HG03439 (cell line): ENCODE measurements around the gene CD6.
"Not testable (repeated sequence)": the region's sequence is repeated elsewhere in the genome, so short reads cannot be mapped to it uniquely, and the experiment has no call there.

Experiments
- ATAC-seq: cut with Tn5 transposase; IDR thresholded peaks from one replicate; pipeline ENCODE4 v1.9.1; 2021; ENCODE audit warnings: mild to moderate bottlenecking, moderate library complexity; ENCODE audit not compliant: unreplicated experiment

Gene CD6

GRCh38 chr11:61049063-61049377 is 77.5 kb downstream of the CD6 start:
- ATAC-seq, result no peak

- ATAC-seq, result no peak
These were observed 78.4 kb downstream of the CD6 start for GRCh38 chr11:61049859-61050258.

- ATAC-seq, result no peak
These were observed 80.9 kb downstream of the CD6 start for GRCh38 chr11:61052182-61052972.

DNA sequence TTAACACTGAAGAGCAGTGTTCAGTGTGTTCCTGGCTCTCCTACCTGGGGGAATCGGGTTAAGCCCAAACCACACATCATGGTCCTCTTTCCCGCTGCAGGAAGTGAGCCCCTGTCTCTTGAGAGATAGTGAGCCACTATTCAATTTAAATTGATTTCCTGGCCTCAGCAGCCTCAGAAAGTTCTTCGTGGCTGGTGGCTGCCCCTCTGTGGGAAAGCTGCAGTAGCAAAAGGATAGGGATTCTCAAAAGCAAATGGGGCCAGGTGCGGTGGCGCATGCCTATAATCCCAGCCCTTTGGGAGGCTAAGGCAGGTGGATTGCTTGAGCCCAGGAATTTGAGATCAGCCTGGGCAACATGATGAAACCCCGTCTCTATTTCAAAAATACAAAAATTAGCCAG is 81.7 kb downstream of the CD6 start:
- ATAC-seq, result no peak

DNA sequence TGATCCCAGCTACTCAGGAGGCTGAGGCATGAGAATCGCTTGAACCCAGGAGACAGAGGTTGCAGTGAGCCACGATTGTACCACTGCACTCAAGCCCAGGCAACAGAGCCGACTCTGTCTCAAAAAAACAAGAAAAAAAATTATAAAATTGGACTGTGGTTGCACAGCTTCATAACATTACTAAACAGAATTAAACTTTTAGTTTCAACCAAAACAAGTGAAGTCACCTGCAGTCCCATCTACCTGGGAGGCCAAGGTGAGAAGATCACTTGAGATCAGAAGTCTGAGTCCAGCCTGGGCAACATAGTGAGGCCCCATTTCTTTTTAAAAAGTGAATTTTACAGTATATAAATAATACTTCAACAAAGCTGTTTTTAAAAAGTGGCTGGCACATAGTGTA is 83.0 kb downstream of the CD6 start:
- no peak for ATAC-seq

DNA sequence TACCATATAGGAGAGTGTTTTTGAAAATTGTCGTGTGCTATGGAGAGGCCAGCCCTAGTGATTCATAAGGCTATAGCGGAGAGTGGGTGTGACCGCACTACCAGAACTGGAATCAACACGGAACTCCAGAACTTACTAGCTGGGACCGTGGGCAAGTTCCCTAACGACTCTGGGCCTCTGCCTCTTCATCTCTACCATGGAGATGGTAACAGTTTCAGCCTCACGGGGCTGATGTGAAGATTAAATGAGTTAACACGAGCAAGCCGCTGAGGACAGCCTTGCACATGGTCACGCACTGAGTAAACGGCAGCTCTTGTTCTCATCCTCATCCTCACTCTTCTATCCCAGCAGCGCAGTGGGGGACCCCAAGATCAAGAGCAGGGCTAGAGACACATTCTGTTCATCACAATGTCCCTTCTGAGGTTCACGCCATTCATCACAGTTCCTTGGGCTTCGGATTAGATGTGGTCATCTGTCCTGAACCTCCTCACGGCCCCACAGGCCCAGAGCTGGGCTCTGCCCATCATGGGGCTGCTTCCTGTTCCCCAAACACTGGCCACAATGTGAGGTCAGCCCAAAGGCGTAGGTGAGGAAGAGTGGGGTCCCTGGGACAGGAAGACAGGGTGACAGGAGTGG is 83.6 kb downstream of the CD6 start:
- no peak for ATAC-seq

GRCh38 chr11:61055776-61056175 is 84.3 kb downstream of the CD6 start:
- ATAC-seq, result no peak

- no peak for ATAC-seq
These were observed 85.1 kb downstream of the CD6 start for GRCh38 chr11:61056571-61056970.

GRCh38 chr11:61056981-61057380 is 85.5 kb downstream of the CD6 start:
- ATAC-seq, result no peak

GRCh38 chr11:61057615-61058014 is 86.1 kb downstream of the CD6 start:
- ATAC-seq, result no peak

DNA sequence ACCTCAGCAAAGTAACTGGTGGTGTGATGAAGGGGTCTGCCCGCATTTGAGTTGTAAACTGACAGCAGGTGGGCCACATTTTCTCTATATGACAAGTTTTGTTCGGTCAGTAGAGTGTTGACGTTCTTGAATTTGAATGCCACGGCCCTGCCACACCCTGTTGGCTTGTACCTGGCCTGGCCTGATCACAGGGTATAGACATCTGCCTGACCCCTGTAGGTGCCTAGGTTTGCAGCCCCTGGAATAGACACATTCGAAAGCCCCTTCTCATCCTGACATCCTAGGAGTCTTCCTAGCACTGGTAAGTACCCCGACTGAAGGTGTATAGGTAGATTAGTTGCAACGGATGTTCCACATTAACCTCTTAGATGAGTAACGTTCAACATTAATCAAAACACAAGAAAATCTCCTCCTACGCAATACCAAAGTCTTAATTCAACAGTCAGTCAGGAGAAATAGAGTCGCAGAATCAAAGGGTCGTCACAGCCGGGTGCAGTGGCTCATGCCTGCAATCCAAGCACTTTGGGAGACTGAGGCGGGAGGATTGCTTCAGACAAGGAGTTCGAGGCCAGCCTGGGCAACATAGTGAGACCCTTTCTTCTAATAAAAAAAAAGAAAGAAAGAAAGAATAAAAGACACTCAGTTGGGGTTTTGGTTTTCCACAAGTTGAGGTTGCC is 87.2 kb downstream of the CD6 start:
- no peak for ATAC-seq

GRCh38 chr11:61059260-61059752 is 87.8 kb downstream of the CD6 start:
- no peak for ATAC-seq

- peak; percentile 87 for ATAC-seq
These were observed 89.8 kb downstream of the CD6 start for GRCh38 chr11:61061081-61061826.

DNA sequence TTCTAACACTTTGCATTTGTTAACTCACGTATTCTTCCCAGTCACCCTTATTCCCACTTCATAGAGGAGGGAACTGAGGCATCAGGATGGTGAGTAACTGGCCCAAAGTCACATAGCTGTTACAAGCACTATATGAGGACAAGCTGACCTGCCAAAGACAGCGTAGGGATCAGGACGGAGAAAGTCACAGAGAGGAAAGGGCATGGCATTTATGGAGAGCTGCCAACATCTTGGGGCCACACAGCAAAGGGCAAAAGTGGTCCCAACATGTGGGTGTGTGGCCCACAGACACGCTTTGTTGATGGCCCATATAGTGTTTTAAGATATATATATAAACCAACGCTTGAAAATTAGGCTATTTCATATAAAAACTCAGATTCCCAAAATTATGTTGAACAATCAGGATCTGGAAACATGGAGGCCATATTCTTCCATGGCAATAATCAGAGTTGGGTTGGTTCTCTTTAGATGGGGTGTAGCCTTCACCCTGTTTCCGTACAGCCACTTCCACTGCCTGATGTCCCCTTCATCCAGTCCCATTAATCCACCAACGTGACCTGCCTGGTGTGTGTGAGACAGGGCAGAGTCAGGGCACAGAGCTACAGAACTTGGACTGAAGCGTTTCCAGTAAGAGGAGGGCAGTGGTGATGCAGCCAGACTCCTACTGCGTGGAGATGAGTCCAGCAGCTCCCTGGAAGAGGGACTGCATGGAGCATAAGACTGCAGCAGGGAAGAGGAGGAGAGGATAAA is 90.9 kb downstream of the CD6 start:
- no peak for ATAC-seq

- ATAC-seq, result not testable (repeated sequence)
These were observed 93.8 kb downstream of the CD6 start for GRCh38 chr11:61065236-61065635.

DNA sequence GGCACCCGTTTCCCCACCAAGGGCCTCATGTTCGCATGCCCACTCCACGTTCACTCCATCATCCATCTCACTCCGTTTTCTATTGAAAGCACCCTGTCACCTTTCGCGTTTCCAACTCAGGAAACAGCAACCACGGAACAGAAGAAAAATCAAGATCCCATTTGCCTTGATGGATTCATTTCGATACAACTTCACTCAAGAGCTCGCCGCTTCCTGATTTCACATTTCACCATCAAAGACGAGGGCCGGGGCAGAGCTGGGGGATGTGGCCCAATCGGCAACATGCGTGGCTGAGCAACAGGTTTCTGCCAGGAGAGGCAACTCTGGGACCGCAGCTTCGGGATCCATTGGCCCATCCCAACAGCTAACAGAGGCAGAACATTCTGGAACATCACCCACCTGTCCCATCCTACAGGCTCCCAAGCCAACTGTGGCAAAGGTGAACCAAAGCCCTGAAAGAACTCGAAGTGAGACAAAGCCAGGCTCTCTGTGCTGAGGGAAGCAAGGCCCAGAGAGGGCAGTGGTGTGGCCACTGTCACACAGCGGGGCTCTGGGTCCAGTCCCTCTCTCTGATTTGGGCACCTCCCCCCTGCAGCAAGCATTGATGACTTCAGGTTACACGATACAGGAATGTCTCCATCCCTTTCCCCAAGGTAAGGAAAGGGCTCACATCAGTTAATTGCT is 94.6 kb downstream of the CD6 start:
- no peak for ATAC-seq

- ATAC-seq, result no peak
These were observed 95.2 kb downstream of the CD6 start for GRCh38 chr11:61066645-61067044.

DNA sequence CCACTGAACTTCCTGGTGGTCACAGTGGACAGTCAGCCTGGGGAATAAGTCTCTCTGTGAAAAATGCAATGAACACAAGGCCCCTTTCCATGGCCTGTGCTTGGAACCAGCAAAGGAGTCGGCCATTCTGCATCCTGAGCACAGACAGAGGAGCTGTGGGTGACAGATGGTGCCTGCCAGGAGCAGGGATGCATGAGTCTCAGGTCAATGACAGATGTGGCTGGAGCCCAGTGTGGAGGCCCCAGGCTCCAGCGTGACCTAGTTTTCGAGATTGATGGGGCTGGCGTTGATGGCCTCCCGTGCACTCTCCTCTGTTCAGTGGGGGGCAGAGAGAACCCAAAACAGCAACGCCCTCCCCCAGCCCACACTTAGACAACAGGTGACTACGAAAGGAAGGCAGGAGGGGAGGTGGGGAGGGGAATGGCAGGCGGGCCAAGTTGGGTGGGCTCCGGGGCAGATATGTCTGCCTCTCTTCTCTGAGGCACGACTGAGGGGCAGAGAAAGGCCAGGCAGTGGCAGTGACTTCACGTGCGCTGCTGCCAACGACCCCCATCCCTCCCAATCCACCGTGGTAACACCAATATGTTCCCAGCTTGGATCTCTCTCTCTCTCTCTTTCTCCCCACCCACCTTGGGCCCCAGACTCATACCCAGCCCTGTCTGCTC is 96.4 kb downstream of the CD6 start:
- ATAC-seq, result no peak

DNA sequence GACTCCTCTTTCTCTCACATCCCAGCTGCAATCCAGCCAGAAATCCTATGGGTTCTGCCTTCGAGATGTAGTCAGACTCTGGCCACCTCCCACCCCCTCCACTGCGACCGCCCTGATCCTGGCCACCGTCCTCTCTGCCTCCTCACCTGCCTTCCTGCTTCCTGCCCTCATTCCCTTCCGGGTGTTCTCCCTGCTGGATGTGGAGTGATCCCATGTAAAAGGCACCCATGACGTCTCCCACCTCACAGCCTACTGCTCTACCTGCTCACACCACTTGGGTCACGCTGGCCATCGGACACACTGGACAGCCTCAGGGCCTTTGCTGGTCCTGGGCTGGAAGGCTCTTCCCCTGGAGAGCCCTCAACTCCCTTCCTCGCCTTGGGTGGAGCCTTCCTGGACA is 97.1 kb downstream of the CD6 start:
- ATAC-seq, result no peak

GRCh38 chr11:61069427-61069826 is 97.9 kb downstream of the CD6 start:
- ATAC-seq, result no peak
